Measurements from ENCODE around the gene LRRC75B. TPM values are rescaled to one million over a fixed set of nuclear protein-coding genes. Genes with fewer than 3 reads are reported as not detected.
A peak's percentile ranks its signal among the peaks of the same experiment; 100 is the strongest.

LRRC75B gene
- total and polyA plus RNA-seq, 2 of the 13 experiments (the other 11 are each of a cell fraction or from before 2014, with no cell fraction given), result 11.8 to 34.8 TPM

- 0 out of 2 replicates have a peak, but pooled peaks have one; percentile 53 for TF ChIP-seq ZNF598 (CRISPR knock-in tag; IDR thresholded peaks at IDR 0.05; ENCODE audit: borderline replicate concordance)
- TF ChIP-seq AKAP8 (CRISPR knock-in tag; IDR thresholded peaks at IDR 0.05), result no peak
- peak; percentile 14; the same call in 1 of the 2 replicates for TF ChIP-seq ZFY (CRISPR knock-in tag; IDR thresholded peaks at IDR 0.05)
- 0 out of 2 replicates have a peak, but pooled peaks have one; percentile 65 for TF ChIP-seq NR1H2 (CRISPR knock-in tag; IDR thresholded peaks at IDR 0.05; ENCODE audit: borderline replicate concordance, low read depth)
- TF ChIP-seq ZC3H4 (CRISPR knock-in tag; IDR thresholded peaks at IDR 0.05; ENCODE audit: borderline replicate concordance), result peak; percentile 95
- TF ChIP-seq NFKBIZ (CRISPR knock-in tag; IDR thresholded peaks at IDR 0.05), result no peak
- 0 out of 2 replicates have a peak, but pooled peaks have one; percentile 16 for TF ChIP-seq ZFP90 (CRISPR knock-in tag; IDR thresholded peaks at IDR 0.05; ENCODE audit: borderline replicate concordance)
- TF ChIP-seq ZNF768 (CRISPR knock-in tag; IDR thresholded peaks at IDR 0.05), result peak; percentile 3; the same call in 1 of the 2 replicates
- TF ChIP-seq HOXA7 (CRISPR knock-in tag; IDR thresholded peaks at IDR 0.05), result 0 out of 2 replicates have a peak, but pooled peaks have one; percentile 9
Measured at GRCh38 chr22:24550902-24551435, 41.9 kb downstream of the LRRC75B start (continued).

GRCh38 chr22:24550028-24550901 lies 42.6 kb downstream of the LRRC75B start:
- H3K4me2 ChIP-seq (ENCODE audit: low read depth, low read length), result peak overlapping the region; percentile 92
- no peaks in the 10 kb centered on the region; a peak in 1 of 5 replicates for H3K27me3 ChIP-seq (ENCODE audit: control insufficient read depth in 1 of 2, insufficient read depth in 2 of 2, low read length in 2 of 2)
- no peaks in the 10 kb centered on the region for H3K9me3 ChIP-seq (ENCODE audit: low read length)
- intact Hi-C loops (cut with micrococcal nuclease; ENCODE audit: unreplicated experiment) (loop anchor here (2.0 kb wide), 1 partner anchor 53 kb away; the partner anchor contains the start of gene GGT1), in situ Hi-C loops (cut with HindIII; ENCODE audit: extremely low pct_ligation_motif_present, low pct_unique_long_range_greater_than_20kb) (no loop called here)
- H3K4me3 ChIP-seq (replicated peaks in 1 of 3; ENCODE audit: insufficient read depth in 1 of 3, low read depth in 2 of 3, low read length in 3 of 3), result peak overlapping the region in 1 of 3 experiments; percentile 51; a peak in 2 of 6 replicates
- peaks cover 16 to 37% of the 10 kb centered on the region in 2 experiments for H3K36me3 ChIP-seq (replicated peaks in 1 of 2; ENCODE audit: control insufficient read depth in 1 of 2, insufficient read depth in 2 of 2, low read length in 2 of 2)
- DNase-seq (ENCODE audit: low spot score), result peak; percentile 99
- CTCF ChIA-PET (ENCODE audit: low intra/inter-chr PET ratio, low total read pairs), result interaction anchor here (2.2 kb wide), 1 partner anchor 25 kb away, joined by 6 read pairs; no protein-coding TSS in a partner anchor
- TSS peak; percentile 62 for BruUV-seq (replicated peaks)
- no peaks in the 10 kb centered on the region for H4K20me1 ChIP-seq (ENCODE audit: insufficient read depth, low read length)
- peak overlapping the region; percentile 84 for H3K9ac ChIP-seq (ENCODE audit: insufficient read depth, low read depth, low read length)
- H3K27ac ChIP-seq (ENCODE audit: extremely low read length, insufficient read depth, low read length), result peak overlapping the region; percentile 98
- peaks cover 75% of the 10 kb centered on the region for H3K4me1 ChIP-seq (ENCODE audit: insufficient read depth, low read length)
- peak; percentile 84 for ATAC-seq
- no peak overlapping the region for H2AFZ ChIP-seq (ENCODE audit: low read length)
- FAIRE-seq, result peak; percentile 99
- 14% methylated on average over 4 of the region's 8 CpGs for WGBS (ENCODE audit: low lambda C conversion rate)
- H3K79me2 ChIP-seq (ENCODE audit: insufficient read depth, low read length), result peaks cover 60% of the 10 kb centered on the region
- POLR2A ChIA-PET, result interaction anchor here (0.6 to 9.3 kb wide), 22 partner anchors 9 to 90 kb away, joined by 3 to 138 read pairs (median 7); partner anchors contain the start of genes GGT1 and LRRC75B
- peak; percentile 59; the same call in 1 of the 2 replicates for TF ChIP-seq SPEN (CRISPR knock-in tag; IDR thresholded peaks at IDR 0.05; ENCODE audit: low read depth)
- no peak for TF ChIP-seq XBP1 (CRISPR knock-in tag; IDR thresholded peaks at IDR 0.05)
- no peak for TF ChIP-seq NBN (conservative IDR thresholded peaks at IDR 0.05)
- TF ChIP-seq ZNF567 (CRISPR knock-in tag; IDR thresholded peaks at IDR 0.05; ENCODE audit: borderline replicate concordance), result no peak
- TF ChIP-seq CERS6 (CRISPR knock-in tag; IDR thresholded peaks at IDR 0.05), result 0 out of 2 replicates have a peak, but pooled peaks have one; percentile 50
- TF ChIP-seq ZNF772 (CRISPR knock-in tag; IDR thresholded peaks at IDR 0.05), result peak; percentile 69; the same call in 1 of the 2 replicates
- TF ChIP-seq CEBPB (IDR thresholded peaks at IDR 0.05; ENCODE audit: borderline replicate concordance, low read depth, low read length), result peak; percentile 70
- peak; percentile 73; the same call in 1 of the 2 replicates for TF ChIP-seq ZNF33B (CRISPR knock-in tag; IDR thresholded peaks at IDR 0.05)
- TF ChIP-seq ZBTB34 (CRISPR knock-in tag; IDR thresholded peaks at IDR 0.05), result peak; percentile 83; the same call in 1 of the 2 replicates
- TF ChIP-seq U2AF2 (IDR thresholded peaks at IDR 0.05; ENCODE audit: low read depth, low read length), result no peak
- TF ChIP-seq MIER3 (CRISPR knock-in tag; IDR thresholded peaks at IDR 0.05; ENCODE audit: borderline replicate concordance), result 0 out of 2 replicates have a peak, but pooled peaks have one; percentile 68

All from HepG2 (cell line).